Jurkat, Clone E6-1 (cell line): ENCODE data around the gene ZNF136.

ENCODE experiments used
- DNase-seq: peaks from one replicate; pipeline ENCODE4 v3.0.0-alpha.2; 2011; ENCODE audit warnings: low read depth, low spot score
- H3K4me3 ChIP-seq: 2 replicates; pipeline ENCODE4 v1.5.1; 2011; ENCODE audit warnings: mild to moderate bottlenecking, low read length, control low read depth, moderate library complexity

ZNF136 gene

DNA sequence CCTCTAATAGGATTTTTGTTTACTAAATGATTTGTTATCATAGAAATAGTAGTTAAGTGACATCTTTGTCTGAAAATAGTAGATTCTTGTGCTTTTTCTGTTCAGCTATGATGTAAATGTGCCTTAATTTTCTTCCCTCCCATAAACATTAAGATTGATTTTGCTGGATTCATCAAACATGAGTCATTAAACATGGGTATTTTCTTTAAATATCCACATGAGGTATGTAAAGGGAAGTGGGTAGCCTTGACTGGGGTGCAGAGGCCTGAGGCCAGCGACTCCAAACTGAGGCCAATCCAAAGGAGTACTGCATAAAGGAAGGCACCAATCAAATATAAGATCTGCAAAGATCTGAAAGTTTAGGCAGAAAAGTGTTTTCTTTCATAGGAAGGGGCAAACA is 3.7 kb downstream of the ZNF136 start:
- no peak for DNase-seq
- no peak overlapping the region for H3K4me3 ChIP-seq

DNA sequence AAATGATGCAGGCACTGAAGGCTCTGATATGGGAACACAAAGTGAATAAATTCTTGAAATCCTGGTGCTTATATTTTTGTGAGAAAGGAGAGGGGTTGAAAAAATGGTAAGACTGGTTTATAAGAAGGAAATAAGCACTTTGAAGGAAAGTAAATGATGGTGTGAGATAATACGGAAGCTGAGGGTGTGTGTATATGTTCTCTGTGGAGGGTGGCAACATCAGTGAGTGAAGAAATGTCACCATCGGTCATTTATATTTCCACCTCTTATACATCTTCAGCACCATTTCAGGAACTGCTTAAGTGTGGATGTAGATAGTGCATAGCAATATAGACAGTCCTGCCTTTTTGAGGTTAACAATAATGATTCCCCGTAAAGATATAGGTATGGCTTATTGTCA is 17.5 kb downstream of the ZNF136 start:
- no peak overlapping the region for H3K4me3 ChIP-seq
- no peak for DNase-seq

DNA sequence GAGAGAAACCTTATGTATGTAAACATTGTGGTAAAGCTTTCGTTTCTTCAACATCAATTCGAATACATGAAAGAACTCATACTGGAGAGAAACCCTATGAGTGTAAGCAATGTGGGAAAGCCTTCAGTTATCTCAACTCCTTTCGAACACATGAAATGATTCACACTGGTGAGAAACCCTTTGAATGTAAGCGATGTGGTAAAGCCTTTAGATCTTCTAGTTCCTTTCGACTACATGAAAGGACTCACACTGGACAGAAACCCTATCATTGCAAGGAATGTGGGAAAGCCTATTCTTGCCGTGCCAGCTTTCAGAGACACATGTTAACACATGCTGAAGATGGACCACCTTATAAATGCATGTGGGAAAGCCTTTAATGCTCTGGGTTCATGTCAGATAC is 24.7 kb downstream of the ZNF136 start:
- H3K4me3 ChIP-seq, result no peak overlapping the region
- no peak for DNase-seq

DNA sequence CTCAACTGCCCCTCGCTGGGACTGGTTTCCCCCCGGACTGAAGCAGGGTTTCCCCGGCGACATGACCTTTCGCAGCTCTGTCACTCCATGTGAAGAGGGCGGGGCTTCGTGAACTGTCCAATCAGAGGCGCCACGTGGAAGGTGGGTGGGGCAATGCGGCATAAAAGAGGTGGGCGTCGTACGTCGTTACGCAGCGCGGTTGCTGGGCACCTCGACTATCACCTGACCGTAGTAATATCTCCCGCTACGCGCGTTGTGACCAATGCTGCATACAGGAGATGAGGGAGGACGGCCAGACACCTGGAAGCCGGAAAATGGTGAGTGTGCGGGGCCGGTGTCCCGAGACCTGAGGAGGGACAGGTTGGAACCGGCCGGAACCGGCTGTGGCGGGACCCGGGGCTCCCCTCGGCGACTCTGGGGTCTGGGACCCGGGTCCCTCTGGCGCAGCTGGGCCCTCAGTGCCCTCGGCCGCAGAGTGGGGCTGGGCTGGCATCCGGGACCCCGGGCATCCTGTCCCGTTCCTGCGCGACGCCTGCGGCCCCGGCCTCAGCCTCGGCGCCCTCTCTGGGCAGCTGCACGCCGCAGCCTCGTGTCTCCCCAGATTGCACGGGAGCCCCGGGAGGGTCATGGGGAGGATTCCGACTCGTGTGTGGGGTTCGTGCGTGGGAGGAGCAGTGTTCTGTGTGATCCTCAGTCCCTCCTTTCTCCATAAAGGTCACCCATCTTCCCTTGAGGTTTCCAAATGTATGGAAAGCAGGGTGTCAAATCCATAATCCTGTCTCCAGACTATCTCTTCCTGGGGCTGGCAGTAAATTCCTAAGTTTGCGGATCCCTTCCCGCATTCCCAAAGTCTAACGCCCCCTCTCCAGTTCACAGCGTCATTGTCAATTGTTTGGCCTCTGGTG is 32.2 kb downstream of the ZNF136 start:
- no peak overlapping the region for H3K4me3 ChIP-seq
- DNase-seq, result no peak

DNA sequence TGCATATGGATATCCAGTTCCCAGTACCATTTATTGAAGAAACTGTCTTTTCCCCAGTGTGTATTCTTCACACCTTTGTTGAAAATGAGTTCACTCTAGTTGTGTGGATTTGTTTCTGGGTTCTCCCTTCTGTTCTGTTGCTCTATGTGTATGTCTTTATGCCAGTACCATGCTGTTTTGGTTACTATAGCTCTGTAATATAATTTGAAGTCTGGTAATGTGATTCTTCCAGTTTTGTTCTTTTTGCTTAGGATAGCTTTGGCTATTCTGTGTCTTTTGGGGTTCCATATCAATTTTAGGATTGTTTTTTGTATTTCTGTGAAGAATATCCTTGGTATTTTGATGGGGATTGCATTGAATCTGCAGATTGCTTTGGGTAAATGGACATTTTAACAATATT is 35.2 kb downstream of the ZNF136 start:
- H3K4me3 ChIP-seq, result no peak overlapping the region
- no peak for DNase-seq

DNA sequence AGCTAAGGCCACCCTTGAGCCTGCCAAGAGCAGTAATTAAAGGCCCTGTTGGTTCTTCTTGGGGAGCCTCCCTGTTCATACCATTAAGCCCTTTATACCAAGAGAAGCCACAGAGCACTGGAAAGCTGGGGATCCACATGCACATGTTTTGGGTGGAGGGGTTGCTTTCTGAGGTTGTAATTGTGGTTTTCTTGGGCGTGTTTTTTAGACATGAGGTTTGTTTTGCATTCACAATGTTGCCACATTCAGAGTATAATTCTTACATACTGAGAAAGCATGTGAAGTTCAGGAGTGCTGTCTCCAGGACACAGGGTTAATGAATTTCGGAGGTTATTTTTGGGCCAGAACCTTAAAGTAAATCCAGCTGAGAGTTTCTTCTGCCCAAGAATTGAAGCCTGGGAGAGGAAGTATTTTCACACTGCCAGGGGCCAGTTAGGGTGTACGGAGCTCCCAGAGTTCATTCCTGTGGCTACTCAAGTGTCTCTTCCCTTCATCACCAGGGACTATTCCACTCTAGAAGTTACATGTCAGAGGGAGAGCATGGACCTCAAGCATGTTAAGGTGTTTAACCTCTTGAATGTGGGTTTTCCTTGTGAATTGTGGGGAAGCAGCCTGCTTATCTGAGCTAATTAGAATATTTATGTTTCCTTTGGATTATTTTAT is 37.0 kb downstream of the ZNF136 start:
- DNase-seq, result no peak

DNA sequence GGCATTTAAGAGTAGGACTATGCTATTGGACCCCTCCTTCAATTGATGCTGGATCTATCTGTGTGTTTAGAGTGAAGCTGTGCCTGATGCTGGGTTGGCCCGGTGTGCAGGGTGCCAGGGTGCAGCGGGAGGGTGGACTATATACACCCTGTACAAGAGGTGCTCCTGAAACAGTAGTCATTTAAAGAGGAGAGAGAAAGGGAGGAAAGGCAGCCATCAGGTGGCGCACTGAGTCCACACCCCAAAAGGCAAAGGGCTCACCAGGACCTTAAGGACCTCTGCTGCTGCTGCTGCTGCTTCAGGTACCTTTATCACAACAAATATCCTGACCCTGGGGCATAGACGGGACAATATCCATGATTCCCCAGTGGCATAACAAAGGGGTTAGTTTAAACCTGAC is 39.4 kb downstream of the ZNF136 start:
- DNase-seq, result no peak
- H3K4me3 ChIP-seq, result no peak overlapping the region

More for the DNA sequence above, 37.0 kb downstream of the ZNF136 start:
- no peak overlapping the region for H3K4me3 ChIP-seq

DNA sequence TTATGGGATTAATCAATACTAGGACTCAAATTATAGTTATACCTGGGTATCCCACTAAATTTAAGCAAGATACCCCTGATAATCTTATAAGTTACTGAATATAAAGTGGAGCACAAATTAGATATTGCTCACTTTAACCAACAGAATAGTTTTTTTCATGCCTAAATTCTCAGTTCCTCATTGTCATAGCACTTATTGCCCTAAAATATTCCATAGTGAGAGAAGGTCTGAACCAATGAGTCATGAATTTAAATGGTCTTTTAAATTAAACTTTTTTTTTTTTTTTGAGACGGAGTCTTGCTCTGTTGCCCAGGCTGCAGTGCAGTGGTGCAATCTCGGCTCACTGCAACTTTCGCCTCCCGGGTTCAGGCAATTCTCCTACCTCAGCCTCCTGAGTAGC is 42.4 kb downstream of the ZNF136 start:
- H3K4me3 ChIP-seq, result no peak overlapping the region
- no peak for DNase-seq

DNA sequence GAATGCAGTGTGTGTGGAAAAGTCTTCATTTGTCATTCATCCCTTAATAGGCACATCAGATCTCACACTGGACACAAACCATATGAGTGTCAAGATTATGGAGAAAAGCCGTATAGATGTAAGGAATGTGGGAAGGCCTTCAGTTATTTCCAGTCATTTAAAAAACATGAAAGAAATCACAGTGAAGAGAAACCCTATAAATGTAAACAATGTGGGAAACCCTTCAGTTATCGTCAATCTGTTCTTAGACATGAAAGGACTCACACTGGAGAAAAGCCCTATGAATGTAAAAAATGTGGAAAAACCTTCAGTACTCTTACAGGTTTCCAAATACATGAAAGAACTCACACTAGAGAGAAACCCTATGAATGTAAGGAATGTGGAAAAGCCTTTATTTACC is 45.3 kb downstream of the ZNF136 start:
- DNase-seq, result no peak
- no peak overlapping the region for H3K4me3 ChIP-seq

DNA sequence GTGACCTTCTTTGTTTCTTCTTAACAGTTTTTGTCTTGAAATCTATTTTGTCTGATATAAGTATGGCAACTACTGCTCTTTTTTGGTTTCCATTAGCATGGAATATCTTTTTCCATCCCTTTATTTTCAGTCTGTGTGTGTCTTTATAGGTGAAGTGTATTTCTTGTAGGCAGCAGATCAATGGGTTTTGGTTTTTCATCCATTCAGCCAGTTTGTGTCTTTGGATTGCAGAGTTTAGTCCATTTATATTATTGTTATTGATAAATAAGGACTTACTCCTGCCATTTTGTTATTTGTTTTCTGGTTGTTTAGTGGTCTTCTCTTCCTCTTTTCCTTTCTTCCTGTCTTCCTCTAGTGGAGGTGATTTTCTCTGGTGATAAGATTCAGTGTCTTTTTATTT is 54.4 kb downstream of the ZNF136 start:
- no peak overlapping the region for H3K4me3 ChIP-seq
- DNase-seq, result no peak

DNA sequence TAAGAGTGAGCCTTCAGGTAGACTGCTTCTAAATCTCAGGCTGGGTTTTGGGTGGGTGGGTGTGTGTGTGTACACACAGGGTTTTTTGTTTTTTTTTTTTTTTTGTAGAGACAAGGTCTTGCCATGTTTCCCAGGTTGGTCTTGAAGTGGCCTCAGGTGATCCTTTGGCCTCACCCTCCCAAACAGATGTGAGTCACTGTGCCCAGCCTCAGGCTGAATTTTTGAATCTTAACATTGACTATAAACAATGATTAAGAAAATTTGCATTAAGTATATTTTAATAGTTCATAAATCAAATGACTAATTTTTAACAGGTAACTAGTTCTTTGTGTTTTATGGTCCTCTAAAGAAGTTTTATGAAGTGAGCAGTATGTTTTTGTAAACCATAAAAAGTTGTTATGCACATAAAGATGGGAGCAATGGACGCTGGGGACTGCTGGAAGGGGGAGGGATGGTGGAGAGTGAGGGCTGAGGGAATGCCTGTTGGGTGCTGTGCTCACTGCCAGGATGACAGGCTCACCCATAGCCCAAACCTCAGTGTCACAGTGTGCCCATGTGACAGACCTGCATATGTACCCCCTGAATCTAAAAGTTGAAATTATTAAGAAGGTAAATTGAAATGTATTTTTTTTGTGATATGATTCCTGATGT is 60.2 kb downstream of the ZNF136 start:
- no peak for DNase-seq
- no peak overlapping the region for H3K4me3 ChIP-seq

DNA sequence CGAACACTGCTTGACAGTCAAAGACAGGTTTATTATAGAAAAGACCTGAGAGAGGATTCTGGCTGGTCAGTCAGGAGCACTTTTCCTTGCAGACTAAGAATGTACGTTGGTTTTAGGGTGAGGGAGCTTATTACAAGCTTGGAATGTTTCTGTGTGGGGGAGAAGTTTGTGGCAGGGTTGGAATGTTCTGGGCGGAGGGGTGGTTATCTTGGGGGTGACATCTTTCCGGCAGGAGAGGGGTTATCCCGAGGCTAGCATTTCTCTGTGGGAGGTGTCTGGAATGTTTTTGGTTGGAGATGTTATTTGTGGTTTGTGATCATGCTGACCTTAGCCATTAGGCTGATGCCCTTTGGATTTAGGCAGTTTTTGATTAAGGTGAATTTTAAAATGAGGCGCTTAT is 61.8 kb downstream of the ZNF136 start:
- no peak overlapping the region for H3K4me3 ChIP-seq
- no peak for DNase-seq

DNA sequence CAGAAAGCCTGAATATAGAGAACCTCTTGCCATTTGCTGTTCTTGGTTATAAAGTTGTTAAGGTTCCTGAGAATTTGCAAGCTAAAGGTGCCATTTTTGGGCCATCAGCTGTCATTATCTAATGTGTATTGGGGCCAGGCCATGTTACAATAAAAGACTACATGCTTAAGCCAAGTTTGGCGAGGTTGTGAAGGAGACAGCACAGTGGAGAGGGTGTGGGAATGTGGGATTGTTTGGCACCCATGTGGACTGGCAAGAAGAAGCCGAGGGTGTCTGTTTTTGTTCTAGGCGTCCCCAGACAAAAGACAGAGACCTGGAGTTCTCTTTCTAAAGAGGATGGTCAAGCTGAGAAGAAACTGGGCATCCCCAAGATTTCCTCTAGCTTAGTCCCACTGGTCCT is 67.1 kb downstream of the ZNF136 start:
- DNase-seq, result no peak

DNA sequence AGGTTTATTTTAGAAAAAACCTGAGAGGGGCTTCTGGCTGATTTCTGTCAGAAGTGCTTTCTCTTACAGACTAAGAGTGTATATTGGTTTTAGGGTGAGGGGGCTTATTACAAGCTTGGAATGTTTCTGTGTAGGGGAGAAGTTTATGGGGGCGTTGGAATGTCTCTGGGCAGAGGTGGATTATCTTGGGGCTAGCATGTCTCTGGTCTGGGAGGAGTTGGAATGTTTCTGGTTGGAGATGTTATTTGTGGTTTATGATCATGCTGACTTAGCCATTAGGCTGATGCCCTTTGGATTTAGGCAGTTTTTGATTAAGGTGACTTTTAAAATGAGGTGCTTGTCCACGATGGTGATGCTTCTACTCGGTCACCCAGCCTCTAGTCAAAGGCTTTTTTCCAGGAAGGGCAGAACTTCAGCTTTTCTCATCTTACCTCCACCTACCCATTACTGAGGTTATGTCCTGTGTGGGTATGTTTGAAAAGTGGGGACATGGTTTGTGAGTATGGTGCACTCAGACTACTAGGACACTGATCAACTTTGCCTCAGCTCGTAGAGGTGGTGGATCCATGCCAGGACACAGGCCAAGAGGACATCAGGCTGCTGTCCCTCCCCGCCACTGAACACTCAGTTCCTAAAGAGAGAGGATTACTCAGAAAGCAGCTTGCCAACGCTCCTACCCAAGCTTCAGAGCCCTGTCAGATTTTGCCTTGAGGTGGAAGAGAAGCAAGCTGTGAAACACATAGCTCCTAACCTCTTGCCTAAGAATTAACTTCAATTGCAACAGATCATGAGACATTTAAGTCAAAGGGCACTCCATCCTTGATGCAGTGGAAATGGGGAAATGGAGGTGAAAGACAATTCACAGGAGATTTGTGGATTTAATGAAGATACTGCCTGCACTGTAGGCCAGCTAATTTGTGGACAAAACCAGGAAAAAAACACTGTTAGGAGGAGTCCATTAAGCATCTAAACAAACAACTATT is 68.1 kb downstream of the ZNF136 start:
- no peak for DNase-seq
- no peak overlapping the region for H3K4me3 ChIP-seq

More for the DNA sequence above, 67.1 kb downstream of the ZNF136 start:
- H3K4me3 ChIP-seq, result no peak overlapping the region

DNA sequence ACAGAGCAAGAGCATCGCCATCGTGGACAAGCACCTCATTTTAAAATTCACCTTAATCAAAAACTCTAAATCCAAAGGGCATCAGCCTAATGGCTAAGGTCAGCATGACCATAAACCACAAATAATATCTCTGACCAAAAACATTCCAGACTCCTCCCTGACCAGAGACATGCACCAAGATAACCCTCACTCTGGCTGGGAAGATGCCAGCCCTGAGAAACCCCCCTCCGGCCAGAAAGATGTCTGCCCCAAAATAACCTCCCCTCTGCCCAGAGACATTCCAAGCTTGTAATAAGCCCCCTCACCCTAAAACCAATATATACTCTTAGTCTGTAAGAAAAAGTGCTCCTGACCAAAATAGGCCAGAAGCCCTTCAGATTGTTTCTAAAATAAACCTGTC is 70.1 kb downstream of the ZNF136 start:
- H3K4me3 ChIP-seq, result no peak overlapping the region
- DNase-seq, result no peak

DNA sequence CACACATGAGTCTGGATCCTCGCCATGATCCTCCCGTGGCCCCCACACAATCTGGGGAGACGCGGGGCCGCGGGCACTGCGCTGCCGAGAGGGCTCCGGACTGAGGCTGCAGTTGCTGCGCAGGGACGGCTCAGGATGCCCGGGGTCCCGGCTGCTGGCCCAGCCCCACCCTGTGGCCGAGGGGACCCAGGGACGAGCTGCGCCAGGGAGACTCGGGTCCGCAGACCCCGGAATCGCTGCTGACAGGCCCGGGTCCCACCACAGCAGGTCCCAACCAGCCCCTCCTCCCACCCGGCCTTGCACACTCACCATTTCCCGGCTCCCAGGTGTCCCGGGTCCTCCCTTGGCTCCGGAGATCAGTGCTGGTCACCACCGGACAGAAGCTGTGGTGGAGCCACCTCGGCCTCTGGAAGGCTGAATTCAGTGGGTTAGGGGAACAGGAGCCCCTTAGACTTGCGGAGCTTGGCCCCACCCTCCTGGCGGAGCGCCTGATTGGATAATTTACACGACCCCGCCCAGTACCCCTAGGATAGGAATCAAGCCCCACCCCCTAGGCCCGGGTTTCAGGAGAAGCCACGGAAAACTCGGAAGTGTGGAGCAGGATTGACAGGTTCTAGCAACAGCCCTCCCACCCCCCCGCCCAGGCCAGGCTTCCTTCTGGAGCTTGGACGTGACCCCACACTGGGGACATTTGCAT is 74.4 kb downstream of the ZNF136 start:
- DNase-seq, result no peak
- H3K4me3 ChIP-seq, result no peak overlapping the region
